Measurements from ENCODE around the gene QARS1. TPM values are rescaled to one million over a fixed set of nuclear protein-coding genes. Genes with fewer than 3 reads are reported as not detected.
A peak's percentile ranks its signal among the peaks of the same experiment; 100 is the strongest.

The QARS1 gene
- total and polyA plus RNA-seq, 12 donors, result 144 to 534 (median 272) TPM

GRCh38 chr3:49133226-49133951 is 28.8 kb upstream of the QARS1 start:
- Histone ChIP-seq H3K27ac (peak overlapping the region; percentile 75 to 96 (median 83)), H3K4me1 (replicated peaks in 1 of 2) (peaks cover 11 to 28% of the 10 kb centered on the region in 2 donors), H3K36me3 (replicated peaks in 1 of 2) (peaks cover 0 to 27% of the 10 kb centered on the region in 2 donors), H3K27me3 (no peaks in the 10 kb centered on the region), H3K9me3 (replicated peaks in 1 of 3) (no peaks in the 10 kb centered on the region), H3K4me3 (peak overlapping the region in 3 of 4 donors; percentile 59 to 92 (median 65))
- intact Hi-C loops (cut with DNase I), result no loop called here
- DNase-seq, result peak; percentile 82 to 92 (median 88)
- TF ChIP-seq POLR2A (IDR thresholded peaks at IDR 0.05) (peak; percentile 37 to 59), CTCF (IDR thresholded peaks at IDR 0.05) (no peak)
- 1 to 3% (median 2%) methylated on average over 21 to 30 of the region's 30 CpGs for WGBS, 4 donors

GRCh38 chr3:49132437-49133225 is 28.1 kb upstream of the QARS1 start, which contains the start of gene LAMB2:
LAMB2 (minus strand) TSS chr3:49133050; CDS start chr3:49132867, 183 bp downstream.
- WGBS, 4 donors, result 0 to 10% (median 4%) methylated on average over 7 to 28 of the region's 28 CpGs
- DNase-seq, result peak; percentile 77 to 87 (median 83)
- peak within 1 kb of the TSS; percentile 11 to 92 (median 62) for H3K4me3 ChIP-seq
- H3K4me1 ChIP-seq (replicated peaks in 1 of 2), result peaks cover 11 to 28% of the 10 kb centered on the region in 2 donors
- TF ChIP-seq CTCF (IDR thresholded peaks at IDR 0.05), result peak in 2 of 6 experiments; percentile 16 to 22
- TF ChIP-seq POLR2A (IDR thresholded peaks at IDR 0.05), result peak; percentile 70 to 77
- no peaks in the 10 kb centered on the region for H3K9me3 ChIP-seq (replicated peaks in 1 of 3)
- H3K36me3 ChIP-seq (replicated peaks in 1 of 2), result peaks cover 0 to 34% of the 10 kb centered on the region in 2 donors
- peak within 1 kb of the TSS; percentile 75 to 96 (median 83) for H3K27ac ChIP-seq
- intact Hi-C loops (cut with DNase I), result no loop called here
- H3K27me3 ChIP-seq, result no peaks in the 10 kb centered on the region

GRCh38 chr3:49132073-49132436 is 27.5 kb upstream of the QARS1 start:
- DNase-seq, result peak in 1 of 7 donors; percentile 32
- TF ChIP-seq CTCF (IDR thresholded peaks at IDR 0.05), result no peak
- TF ChIP-seq POLR2A (IDR thresholded peaks at IDR 0.05), result no peak
- Histone ChIP-seq H3K36me3 (replicated peaks in 1 of 2) (peaks cover 0 to 38% of the 10 kb centered on the region in 2 donors), H3K27ac (peak overlapping the region; percentile 75 to 96 (median 83)), H3K27me3 (no peaks in the 10 kb centered on the region), H3K4me1 (replicated peaks in 1 of 2) (peaks cover 11 to 28% of the 10 kb centered on the region in 2 donors), H3K4me3 (peak overlapping the region in 3 of 4 donors; percentile 59 to 92 (median 65)), H3K9me3 (replicated peaks in 1 of 3) (no peaks in the 10 kb centered on the region)
- 18 to 34% (median 24%) methylated on average over 3 to 9 of the region's 9 CpGs for WGBS, 4 donors
- intact Hi-C loops (cut with DNase I), result no loop called here

- Histone ChIP-seq H3K9me3 (replicated peaks in 1 of 3) (no peaks in the 10 kb centered on the region), H3K27me3 (no peaks in the 10 kb centered on the region), H3K4me3 (peak overlapping the region in 1 of 4 donors; percentile 92), H3K36me3 (replicated peaks in 1 of 2) (peaks cover 0 to 43% of the 10 kb centered on the region in 2 donors), H3K27ac (peak overlapping the region in 4 of 5 donors; percentile 82 to 96 (median 84)), H3K4me1 (replicated peaks in 1 of 2) (peaks cover 11 to 28% of the 10 kb centered on the region in 2 donors)
- no peak for TF ChIP-seq CTCF (IDR thresholded peaks at IDR 0.05)
- TF ChIP-seq POLR2A (IDR thresholded peaks at IDR 0.05), result no peak
- 81 to 100% (median 87%) methylated on average over 1 to 6 of the region's 6 CpGs for WGBS, 4 donors
- DNase-seq, result no peak
- intact Hi-C loops (cut with DNase I), result no loop called here
These were observed 27.0 kb upstream of the QARS1 start for GRCh38 chr3:49131576-49131975.

All from adrenal gland (tissue), 12 donors.